GM19238 (cell line): ENCODE measurements around the gene DSN1.
A peak's percentile ranks its signal among the peaks of the same experiment; 100 is the strongest.
"Not testable (repeated sequence)": the region's sequence is repeated elsewhere in the genome, so short reads cannot be mapped to it uniquely, and the experiment has no call there.

Experiments
- DNase-seq: peaks from one replicate; pipeline ENCODE4 v3.0.0; 2011; ENCODE audit warnings: low spot score; ENCODE audit not compliant: insufficient read length

Gene DSN1

GRCh38 chr20:36773597-36774390 is at the start of gene DSN1:
DSN1 (minus strand) TSS chr20:36773763; CDS start chr20:36771458, 2,305 bp downstream.
- peak; percentile 88 for DNase-seq

DNA sequence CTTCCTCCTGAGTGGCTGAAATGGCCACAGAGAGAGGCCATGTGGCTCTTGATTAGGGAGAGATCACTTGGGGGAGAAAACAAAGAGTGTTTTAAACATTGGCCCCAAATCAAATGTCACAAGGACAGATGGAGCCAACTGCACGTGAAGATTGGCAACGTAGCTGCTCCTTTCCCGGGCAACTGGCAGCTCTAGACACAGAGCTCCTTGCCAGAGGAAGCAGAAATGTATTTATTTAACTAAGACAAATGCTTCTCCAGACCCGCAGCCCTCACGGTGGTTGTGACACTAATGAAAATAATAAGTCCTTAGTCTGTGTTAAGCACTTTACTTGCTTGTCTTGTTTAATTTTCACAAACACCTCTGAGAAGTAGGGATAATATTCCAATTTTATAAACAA is 49.6 kb upstream of the DSN1 start:
- DNase-seq, result no peak

DNA sequence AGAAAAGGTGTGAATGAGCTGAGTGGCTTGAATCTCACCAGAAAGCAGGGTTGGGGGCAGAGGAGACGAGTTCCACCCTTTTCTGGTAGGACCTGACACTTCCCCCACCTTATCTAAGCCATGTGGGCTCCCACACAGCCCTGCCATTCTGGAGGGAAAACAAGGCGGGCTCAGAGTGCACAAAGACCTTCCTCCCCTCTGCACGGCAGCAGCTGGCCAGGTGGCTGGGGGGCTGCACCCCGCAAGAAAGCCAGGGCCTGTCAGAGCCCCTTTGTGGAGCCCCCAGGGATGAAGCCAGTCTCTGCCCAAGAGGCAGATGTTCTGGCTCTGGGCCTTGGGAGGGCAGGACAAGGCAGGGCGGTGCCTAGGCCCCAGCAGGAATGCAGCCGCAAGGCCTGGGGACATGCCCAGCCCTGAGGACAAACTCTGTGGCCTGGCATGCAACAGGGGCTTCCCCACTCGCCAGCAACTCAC is 48.4 kb upstream of the DSN1 start:
- DNase-seq, result no peak

DNA sequence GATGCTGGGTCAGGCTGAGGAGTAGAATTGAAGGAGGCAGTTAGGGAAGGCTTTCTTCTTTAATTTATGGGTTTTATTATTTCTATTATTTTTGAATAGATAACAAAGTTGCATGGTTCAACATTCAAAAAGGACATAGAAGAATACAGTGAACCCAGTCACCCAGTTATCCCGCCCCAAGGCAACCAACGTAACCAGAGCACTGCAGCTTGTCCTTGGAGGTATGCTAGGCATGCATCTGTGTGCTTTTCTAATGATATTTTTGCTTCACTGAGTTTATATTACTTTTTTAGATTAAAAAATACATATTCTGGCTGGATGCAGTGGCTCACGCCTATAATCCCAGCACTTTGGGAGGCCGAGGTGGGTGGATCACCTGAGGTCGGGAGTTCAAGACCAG is 47.4 kb upstream of the DSN1 start:
- DNase-seq, result no peak

- DNase-seq, result no peak
Measured at GRCh38 chr20:36820073-36820472, 46.5 kb upstream of the DSN1 start.

GRCh38 chr20:36819659-36820058 is 46.1 kb upstream of the DSN1 start:
- no peak for DNase-seq

GRCh38 chr20:36818861-36819260 is 45.3 kb upstream of the DSN1 start:
- no peak for DNase-seq

DNA sequence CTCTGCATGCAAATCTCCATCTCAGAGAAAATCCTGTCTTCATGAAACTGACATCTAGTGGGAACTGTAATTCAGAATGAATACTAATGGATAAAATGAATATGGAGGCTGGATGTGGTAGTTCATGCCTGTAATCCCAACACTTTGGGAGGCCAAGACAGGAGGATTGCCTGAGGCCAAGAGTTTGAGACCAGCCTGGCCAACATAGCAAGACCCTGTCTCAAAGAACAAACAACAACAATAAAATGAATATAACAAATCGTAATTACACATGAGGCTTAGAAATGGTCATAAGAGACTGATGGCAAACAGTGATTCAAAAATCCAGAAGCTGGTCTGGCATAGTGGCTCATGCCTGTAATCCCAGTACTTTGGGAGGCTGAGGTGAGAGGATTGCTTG is 44.6 kb upstream of the DSN1 start:
- DNase-seq, result no peak

DNA sequence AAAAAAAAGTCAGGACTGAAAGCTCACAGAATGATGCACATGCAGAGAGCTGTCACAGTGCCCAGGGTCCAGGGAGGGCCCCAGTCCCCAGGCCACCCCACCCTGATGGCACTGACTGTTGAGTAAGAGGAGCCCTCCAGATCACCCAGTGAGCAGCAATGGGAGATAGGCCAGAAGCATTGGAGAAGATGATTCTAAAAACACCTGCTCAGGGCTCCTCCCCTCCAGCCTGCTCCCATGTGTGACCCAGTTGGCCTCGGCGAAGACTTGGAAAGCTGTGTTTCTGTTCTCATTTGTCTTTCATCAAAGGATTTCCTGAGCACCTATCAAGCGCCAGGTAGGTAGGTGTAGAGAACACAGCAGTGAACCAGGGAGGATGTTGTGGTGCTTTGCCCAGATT is 43.9 kb upstream of the DSN1 start:
- no peak for DNase-seq

DNA sequence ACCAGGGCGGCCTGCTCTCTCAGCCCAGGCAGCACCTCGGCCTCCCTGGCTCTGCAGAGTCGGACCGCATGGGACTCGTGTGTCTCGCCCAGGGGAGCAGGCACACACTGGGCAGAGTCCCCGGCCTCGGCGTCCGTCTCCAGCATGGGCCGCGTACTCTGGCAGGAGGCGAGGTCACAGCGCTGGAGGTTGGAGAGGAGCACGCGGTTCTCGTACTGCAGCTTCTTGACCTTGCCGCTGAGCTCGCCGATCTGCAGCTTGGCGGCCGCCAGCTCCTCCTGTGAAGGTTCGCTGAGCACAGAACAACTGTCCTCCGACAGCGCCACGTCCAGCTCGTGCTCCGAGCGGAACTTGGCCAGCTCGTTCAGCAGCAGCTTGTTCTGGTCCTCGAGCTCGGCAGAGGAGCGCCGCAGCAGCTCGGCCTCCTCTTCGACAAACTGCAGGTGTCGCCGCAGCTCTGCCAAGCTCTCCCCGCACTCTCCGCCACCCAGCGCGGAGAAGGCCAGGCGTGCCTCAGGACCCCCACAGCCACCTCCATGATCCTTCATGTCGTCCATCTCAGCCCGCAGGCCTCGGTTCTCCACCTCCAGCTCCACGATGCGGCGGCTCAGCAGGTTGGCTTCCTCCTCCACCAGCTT is 42.0 kb upstream of the DSN1 start:
- no peak for DNase-seq

- no peak for DNase-seq
Measured at GRCh38 chr20:36812594-36813463, 39.3 kb upstream of the DSN1 start.

DNA sequence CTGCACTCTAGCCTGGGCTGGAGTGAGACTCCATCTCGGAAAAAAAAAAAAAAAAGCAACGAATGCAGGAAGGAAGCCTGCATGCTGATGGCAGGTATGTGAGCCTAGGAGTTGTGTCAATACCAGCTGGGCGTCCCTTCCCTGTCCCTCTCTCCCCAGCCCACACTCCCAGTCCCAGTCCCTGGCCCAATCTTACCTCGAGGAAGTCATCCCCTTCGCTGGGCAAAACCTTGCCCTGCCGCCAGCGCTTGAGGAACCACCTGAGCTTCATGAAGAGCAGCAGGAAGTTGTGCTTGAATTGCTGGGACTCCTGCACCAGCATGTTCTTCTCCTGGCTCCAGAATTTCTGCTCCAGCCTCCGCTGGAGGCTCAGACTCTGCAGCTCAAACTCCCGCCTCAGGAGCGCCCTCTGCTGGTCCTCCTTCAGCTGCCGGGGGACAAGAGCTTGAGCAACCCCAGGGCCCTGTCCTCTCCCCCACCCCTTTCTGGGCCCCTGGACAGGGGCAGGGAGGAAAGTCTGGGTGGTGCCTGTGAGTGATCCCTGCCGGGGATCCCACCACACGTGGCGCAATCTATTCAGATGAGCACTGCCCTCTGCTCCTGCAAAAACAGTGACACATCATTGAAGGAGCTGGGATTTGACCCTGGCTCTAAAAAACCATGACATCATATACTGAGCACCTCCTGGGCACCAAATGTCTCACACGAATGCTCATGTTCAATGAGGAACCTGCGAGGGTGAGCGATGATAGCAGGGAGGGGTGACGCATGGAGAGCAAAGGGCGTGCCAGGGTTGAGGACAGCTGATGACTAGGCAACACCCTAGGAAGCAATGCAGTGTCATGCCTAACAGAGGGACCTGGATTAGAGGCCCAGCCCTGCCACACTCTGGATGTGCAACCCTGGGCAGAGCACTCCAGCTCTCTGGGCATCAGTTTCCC is 35.0 kb upstream of the DSN1 start:
- peak; percentile 65 for DNase-seq

DNA sequence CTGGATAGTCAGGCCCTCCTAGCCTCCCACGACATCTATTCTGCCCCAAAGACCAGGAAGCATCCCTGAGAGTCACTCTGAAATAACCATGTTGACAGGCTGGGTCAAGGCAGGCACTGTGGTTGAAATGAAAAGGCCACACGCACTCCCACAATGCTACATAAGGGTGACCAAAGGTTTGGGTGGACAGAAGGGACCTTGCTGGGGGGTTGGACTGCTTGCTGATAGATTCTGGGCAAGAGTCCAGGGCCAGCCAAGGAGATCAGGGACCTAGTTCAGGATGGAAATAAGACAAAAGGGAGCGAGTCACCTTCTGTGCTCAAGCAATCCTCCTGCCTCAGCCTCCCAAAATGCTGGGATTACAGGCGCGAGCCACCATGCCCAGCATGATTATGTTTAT is 32.5 kb upstream of the DSN1 start:
- no peak for DNase-seq

DNA sequence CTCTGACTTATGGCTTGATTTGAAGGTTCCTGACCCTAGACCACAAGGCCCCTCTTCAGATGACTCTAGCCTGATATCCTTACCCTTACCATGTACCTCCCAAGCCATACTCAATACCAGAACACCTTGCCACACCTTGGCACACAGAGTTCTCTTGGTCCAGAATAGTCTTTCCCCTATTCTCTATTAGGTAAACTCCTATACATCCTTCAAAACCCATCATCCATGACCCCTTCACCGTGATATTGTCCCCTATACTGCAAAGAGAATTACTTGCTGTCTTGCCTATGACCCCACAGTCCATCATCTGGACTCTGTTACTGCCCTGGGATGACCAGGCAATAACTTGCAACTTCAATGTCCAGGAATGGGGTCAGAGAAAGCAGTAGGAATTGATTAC is 31.8 kb upstream of the DSN1 start:
- DNase-seq, result no peak

DNA sequence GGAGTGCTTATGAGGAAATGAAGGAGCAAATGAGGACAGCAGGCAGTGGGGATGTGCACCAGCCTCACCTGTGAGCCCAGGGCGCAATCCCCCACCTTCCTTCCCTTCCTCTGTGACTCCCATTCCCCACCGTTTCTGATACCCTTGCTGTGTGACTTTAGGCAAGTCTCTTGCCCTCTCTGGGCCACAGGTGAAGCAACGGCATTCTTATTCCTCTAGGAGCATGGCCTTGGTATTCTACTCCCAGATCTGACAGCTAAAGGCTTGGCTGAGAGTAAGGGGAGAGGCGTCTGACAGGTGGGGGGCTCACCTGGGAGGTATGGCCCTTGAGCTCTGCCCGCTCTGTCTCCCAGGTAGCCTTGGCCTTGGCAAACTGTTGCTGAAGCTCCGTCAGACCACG is 30.9 kb upstream of the DSN1 start:
- no peak for DNase-seq

GRCh38 chr20:36802326-36803222 is 29.0 kb upstream of the DSN1 start:
- DNase-seq, result no peak

DNA sequence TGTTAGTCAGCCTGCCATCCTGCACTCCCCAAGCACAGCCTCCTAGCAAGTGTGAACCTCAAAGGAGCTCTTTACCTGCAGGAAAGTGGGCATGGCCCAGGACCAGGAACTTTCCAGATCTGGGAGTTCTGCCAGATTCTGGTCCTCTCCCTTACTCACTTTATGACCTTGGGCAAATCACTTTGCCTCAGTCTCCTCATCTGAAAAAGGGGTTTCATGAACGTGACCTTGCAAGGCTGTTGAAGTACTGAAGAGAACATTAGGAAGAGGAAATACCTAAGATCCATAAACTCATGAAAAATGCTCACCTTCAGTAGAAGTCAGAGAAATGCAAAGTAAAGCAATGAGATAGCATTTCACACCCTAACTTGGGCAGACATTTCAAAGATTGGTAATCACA is 26.8 kb upstream of the DSN1 start:
- no peak for DNase-seq

DNA sequence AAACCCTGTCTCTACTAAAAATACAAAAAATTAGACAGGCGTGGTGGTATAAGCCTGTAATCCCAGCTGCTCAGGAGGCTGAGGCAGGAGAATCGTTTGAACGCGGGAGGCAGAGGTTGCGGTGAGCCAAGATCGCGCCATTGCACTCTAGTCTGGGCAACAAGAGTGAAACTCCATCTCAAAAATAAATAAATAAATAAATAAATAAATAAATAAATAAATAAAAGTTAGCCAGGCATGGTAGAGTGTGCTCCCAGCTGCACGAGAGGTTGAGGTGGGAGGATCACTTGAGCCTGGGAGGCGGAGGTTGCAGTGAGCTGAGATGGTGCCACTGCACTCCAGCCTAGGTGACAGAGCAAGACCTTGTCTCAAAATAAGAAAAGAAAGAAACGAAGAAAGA is 25.8 kb upstream of the DSN1 start:
- DNase-seq, result not testable (repeated sequence)

DNA sequence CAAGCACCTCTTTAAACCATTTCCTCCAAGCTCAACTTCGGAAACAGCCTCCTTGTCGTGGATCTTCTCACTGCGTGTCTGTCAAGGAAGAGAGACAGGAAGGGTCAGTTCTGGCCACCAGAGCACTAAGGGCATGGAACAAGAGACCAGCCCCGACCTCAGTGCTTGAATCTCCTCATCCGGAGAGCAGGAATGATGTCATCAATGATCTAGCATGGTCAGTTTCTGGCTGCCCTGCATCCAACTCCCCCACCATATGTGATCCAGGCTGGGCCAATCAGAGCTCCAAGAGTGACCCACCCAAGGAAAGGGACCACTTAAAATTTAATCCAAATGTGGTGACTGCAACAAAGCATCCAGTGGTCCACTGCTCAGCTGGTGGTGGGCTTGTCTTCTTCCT is 23.3 kb upstream of the DSN1 start:
- DNase-seq, result no peak

- DNase-seq, result no peak
Measured at GRCh38 chr20:36796117-36796516, 22.6 kb upstream of the DSN1 start.
